Keratinocyte (primary cell): ENCODE measurements around the gene DMXL1. TPM values are rescaled to one million over a fixed set of nuclear protein-coding genes. Genes with fewer than 3 reads are reported as not detected.
A peak's percentile ranks its signal among the peaks of the same experiment; 100 is the strongest.

Experiments used
- DNase-seq: peaks from one replicate; pipeline ENCODE4 v3.0.0-alpha.2; 2011; ENCODE audit warnings: low read depth, missing footprints, low spot score
- FAIRE-seq: peaks from 2 replicates; lab custom pipeline; 2011; peaks lifted over from hg19 to GRCh38; lab: Jason Lieb, UNC
- H2AFZ ChIP-seq: 2 replicates; pipeline ENCODE4 v1.6.0; 2012; ENCODE audit warnings: low read length, control low read depth, inconsistent platforms; ENCODE audit not compliant: control insufficient read depth
- H3K27ac ChIP-seq: 2 replicates; pipeline ENCODE4 v1.5.1; 2011; ENCODE audit warnings: low read length; ENCODE audit not compliant: control insufficient read depth, insufficient read depth
- H3K27me3 ChIP-seq: 3 replicates; pipeline ENCODE4 v1.6.0; 2011; ENCODE audit warnings: low read length; ENCODE audit not compliant: control insufficient read depth, insufficient read depth; ENCODE audit errors: extremely low read depth
- H3K36me3 ChIP-seq, 2 experiments: 2 replicates in 1 of 2; 3 replicates in 1 of 2; pipeline ENCODE4 v1.5.1; 2011; ENCODE audit warnings: low read length in 2 of 2, mild to moderate bottlenecking in 1 of 2; ENCODE audit not compliant: control insufficient read depth in 2 of 2, insufficient read depth in 2 of 2; ENCODE audit errors: extremely low read depth in 1 of 2
- H3K4me1 ChIP-seq: 3 replicates; pipeline ENCODE4 v1.5.1; 2011; ENCODE audit warnings: low read length; ENCODE audit not compliant: control insufficient read depth, insufficient read depth; ENCODE audit errors: extremely low read depth
- H3K4me2 ChIP-seq: 3 replicates; pipeline ENCODE4 v1.6.0; 2011; ENCODE audit warnings: low read depth, low read length; ENCODE audit not compliant: control insufficient read depth, insufficient read depth; ENCODE audit errors: extremely low read depth
- H3K4me3 ChIP-seq, 3 experiments: fragments of 200-600 bp in 1 of 3; sonication (generic) in 1 of 3; 2 replicates in 2 of 3; 3 replicates in 1 of 3; pipeline ENCODE4 v1.5.1; 2011 to 2016; ENCODE audit warnings: low read length in 3 of 3, mild to moderate bottlenecking in 3 of 3, control low read depth in 2 of 3, inconsistent platforms in 1 of 3, low read depth in 1 of 3, mixed read lengths in 1 of 3, mixed run types in 1 of 3, moderate library complexity in 1 of 3; ENCODE audit not compliant: control insufficient read depth in 2 of 3, insufficient read depth in 2 of 3; ENCODE audit errors: extremely low read depth in 1 of 3
- H3K79me2 ChIP-seq: 2 replicates; pipeline ENCODE4 v1.6.0; 2012; ENCODE audit warnings: low read length; ENCODE audit not compliant: control insufficient read depth, insufficient read depth
- H3K9ac ChIP-seq: 3 replicates; pipeline ENCODE4 v1.6.0; 2011; ENCODE audit warnings: low read length; ENCODE audit not compliant: control insufficient read depth, insufficient read depth; ENCODE audit errors: extremely low read depth
- H3K9me1 ChIP-seq: 3 replicates; pipeline ENCODE4 v1.6.0; 2011; ENCODE audit warnings: low read length; ENCODE audit not compliant: control insufficient read depth, insufficient read depth; ENCODE audit errors: extremely low read depth
- H3K9me3 ChIP-seq: 2 replicates; pipeline ENCODE4 v1.5.1; 2012; ENCODE audit warnings: low read depth, low read length; ENCODE audit not compliant: control insufficient read depth
- H4K20me1 ChIP-seq: 3 replicates; pipeline ENCODE4 v1.6.0; 2011; ENCODE audit warnings: low read length; ENCODE audit not compliant: control insufficient read depth, insufficient read depth; ENCODE audit errors: extremely low read depth
- CTCF ChIP-seq, 3 experiments: IDR thresholded peaks in 1 of 3; conservative IDR thresholded peaks in 1 of 3; optimal IDR thresholded peaks in 1 of 3; 2 replicates in 2 of 3; 3 replicates in 1 of 3; pipeline versions ENCODE3 to v1.5.1; 2011; ENCODE audit warnings: low read length in 3 of 3, mild to moderate bottlenecking in 3 of 3, moderate library complexity in 2 of 3, control low read depth in 1 of 3, inconsistent platforms in 1 of 3; ENCODE audit not compliant: insufficient read depth in 2 of 3; ENCODE audit errors: extremely low read depth in 1 of 3
- EZH2 ChIP-seq: IDR thresholded peaks from one replicate; pipeline ENCODE4 v1.6.1; 2012; ENCODE audit warnings: inconsistent platforms, mild to moderate bottlenecking, low read length, moderate library complexity
- dilution Hi-C: fragments of 300-500 bp; cut with MboI; formaldehyde crosslinking; loops from one replicate; pipeline ENCODE4 v1.7.0; 2020; ENCODE audit warnings: low sequenced_read_pairs; ENCODE audit not compliant: extremely low pct_ligation_motif_present
- polyA plus RNA-seq, 5 experiments: library from polyadenylated mRNA; depleted of rRNA in 3 of 5; stranded (reverse) in 3 of 5; stranded (forward) in 1 of 5; unstranded in 1 of 5; fragments of >200 nt; gene quantifications; 1 replicate in 1 of 5; 2 replicates in 3 of 5; 3 replicates in 1 of 5; pipeline versions ENCODE4 v1.2.1 to v1.2.3, GENCODE V29; 2011 to 2012; ENCODE audit warnings: missing spikeins in 2 of 5, low read depth in 1 of 5, low replicate concordance in 1 of 5

DMXL1 gene
- polyA plus RNA-seq, 1 donor (not counting 4 experiments of a cell fraction or from before 2014, with no cell fraction given), result 13.1 TPM

GRCh38 chr5:119291877-119292276 is 221.0 kb downstream of the DMXL1 start:
- Histone ChIP-seq H2AFZ (no peak overlapping the region), H3K36me3 (no peaks in the 10 kb centered on the region), H4K20me1 (no peaks in the 10 kb centered on the region), H3K9me1 (no peaks in the 10 kb centered on the region), H3K27me3 (no peaks in the 10 kb centered on the region), H3K4me1 (peaks cover 38% of the 10 kb centered on the region), H3K9me3 (no peaks in the 10 kb centered on the region), H3K9ac (no peak overlapping the region), H3K27ac (no peak overlapping the region), H3K4me3 (no peak overlapping the region), H3K79me2 (peaks cover 6% of the 10 kb centered on the region), H3K4me2 (peak overlapping the region; percentile 25)
- TF ChIP-seq CTCF (optimal IDR thresholded peaks at IDR 0.05 in 1 of 3, IDR thresholded peaks at IDR 0.05 in 1 of 3, conservative IDR thresholded peaks at IDR 0.05 in 1 of 3; ENCODE audit: extremely low read depth in 1 of 3, insufficient read depth in 2 of 3, low read length in 3 of 3) (no peak), EZH2 (no peak)
- DNase-seq, result no peak
- dilution Hi-C loops, result no loop called here
- no peak for FAIRE-seq

- peaks cover 29% of the 10 kb centered on the region for H3K4me1 ChIP-seq
- H3K9me3 ChIP-seq, result no peaks in the 10 kb centered on the region
- H3K4me2 ChIP-seq, result no peak overlapping the region
- H2AFZ ChIP-seq, result no peak overlapping the region
- TF ChIP-seq CTCF (optimal IDR thresholded peaks at IDR 0.05 in 1 of 3, IDR thresholded peaks at IDR 0.05 in 1 of 3, conservative IDR thresholded peaks at IDR 0.05 in 1 of 3; ENCODE audit: extremely low read depth in 1 of 3, insufficient read depth in 2 of 3, low read length in 3 of 3), result no peak
- no peak for FAIRE-seq
- H3K27ac ChIP-seq, result no peak overlapping the region
- H3K27me3 ChIP-seq, result no peaks in the 10 kb centered on the region
- no peaks in the 10 kb centered on the region for H4K20me1 ChIP-seq
- H3K9me1 ChIP-seq, result no peaks in the 10 kb centered on the region
- dilution Hi-C loops, result no loop called here
- H3K4me3 ChIP-seq, result no peak overlapping the region
- DNase-seq, result no peak
- no peaks in the 10 kb centered on the region for H3K36me3 ChIP-seq
- no peak overlapping the region for H3K9ac ChIP-seq
- H3K79me2 ChIP-seq, result peaks cover 5% of the 10 kb centered on the region
Measured at GRCh38 chr5:119292701-119293515, 222.0 kb downstream of the DMXL1 start.
